Osteoblast (primary cell): ENCODE results near the gene APOBEC3G. TPM values are rescaled to one million over a fixed set of nuclear protein-coding genes. Genes with fewer than 3 reads are reported as not detected.

Experiments
- DNase-seq: peaks from one replicate; pipeline ENCODE4 v3.0.0; 2011; ENCODE audit warnings: low spot score, mixed read lengths; ENCODE audit not compliant: insufficient read length; ENCODE audit errors: missing footprints
- H2AFZ ChIP-seq: 2 replicates; pipeline ENCODE4 v1.6.0; 2011; ENCODE audit warnings: mild to moderate bottlenecking, low read length
- H3K27ac ChIP-seq: 2 replicates; pipeline ENCODE4 v1.5.1; 2011; ENCODE audit warnings: mild to moderate bottlenecking, low read depth, low read length, moderate library complexity
- H3K27me3 ChIP-seq: 2 replicates; pipeline ENCODE4 v1.6.0; 2012; ENCODE audit warnings: mild to moderate bottlenecking, control low read depth, inconsistent platforms, low read length, moderate library complexity; ENCODE audit not compliant: insufficient read depth
- H3K36me3 ChIP-seq: 2 replicates; pipeline ENCODE4 v1.5.1; 2011; ENCODE audit warnings: mild to moderate bottlenecking, low read length, control low read depth, moderate library complexity; ENCODE audit not compliant: insufficient read depth
- H3K4me1 ChIP-seq: 2 replicates; pipeline ENCODE4 v1.5.1; 2011; ENCODE audit warnings: mild to moderate bottlenecking, low read length, control low read depth, moderate library complexity; ENCODE audit not compliant: insufficient read depth
- H3K4me2 ChIP-seq: 2 replicates; pipeline ENCODE4 v1.6.0; 2011; ENCODE audit warnings: mild to moderate bottlenecking, low read length; ENCODE audit not compliant: insufficient read depth
- H3K4me3 ChIP-seq: fragments of 200-600 bp; sonication (generic); 3 replicates; pipeline ENCODE4 v1.5.1; 2012; ENCODE audit warnings: mild to moderate bottlenecking, low read length, inconsistent platforms; ENCODE audit not compliant: insufficient read depth
- H3K79me2 ChIP-seq: 2 replicates; pipeline ENCODE4 v1.6.0; 2012; ENCODE audit warnings: mild to moderate bottlenecking, low read length, control low read depth, inconsistent platforms; ENCODE audit not compliant: insufficient read depth
- H3K9me3 ChIP-seq: 2 replicates; pipeline ENCODE4 v1.5.1; 2011; ENCODE audit warnings: low read depth, low read length, control low read depth
- H4K20me1 ChIP-seq: 2 replicates; pipeline ENCODE4 v1.6.0; 2012; ENCODE audit warnings: mild to moderate bottlenecking, low read length, control low read depth; ENCODE audit not compliant: insufficient read depth
- CTCF ChIP-seq: IDR thresholded peaks from 2 replicates; pipeline ENCODE4 v1.5.1; 2011; ENCODE audit warnings: mild to moderate bottlenecking, low read depth, low read length, moderate library complexity; ENCODE audit errors: extremely low read depth
- total RNA-seq: library from RNA; depleted of rRNA; stranded (reverse); fragments of >200 nt; gene quantifications from 2 replicates; pipeline ENCODE4 v1.2.3, GENCODE V29; 2012

APOBEC3G gene
- total RNA-seq, 1 donor = 18.1 TPM

GRCh38 chr22:39110631-39111561 is 33.8 kb downstream of the APOBEC3G start:
- no peaks in the 10 kb centered on the region for H3K9me3 ChIP-seq
- H3K4me3 ChIP-seq = no peak overlapping the region
- H3K27ac ChIP-seq = no peak overlapping the region
- no peak for DNase-seq
- TF ChIP-seq CTCF = no peak
- H2AFZ ChIP-seq = no peak overlapping the region
- no peaks in the 10 kb centered on the region for H4K20me1 ChIP-seq
- H3K27me3 ChIP-seq = peaks cover 32% of the 10 kb centered on the region
- H3K79me2 ChIP-seq = no peaks in the 10 kb centered on the region
- H3K36me3 ChIP-seq = no peaks in the 10 kb centered on the region
- H3K4me2 ChIP-seq = no peak overlapping the region
- H3K4me1 ChIP-seq = no peaks in the 10 kb centered on the region

- Histone ChIP-seq H3K4me2 (no peak overlapping the region), H3K27me3 (peaks cover 34% of the 10 kb centered on the region), H3K79me2 (no peaks in the 10 kb centered on the region), H2AFZ (no peak overlapping the region), H3K4me3 (no peak overlapping the region), H3K36me3 (no peaks in the 10 kb centered on the region), H3K9me3 (no peaks in the 10 kb centered on the region), H3K4me1 (no peaks in the 10 kb centered on the region), H4K20me1 (no peaks in the 10 kb centered on the region), H3K27ac (no peak overlapping the region)
- no peak for DNase-seq
- TF ChIP-seq CTCF = no peak
Measured at GRCh38 chr22:39114112-39114511, 37.0 kb downstream of the APOBEC3G start.

- DNase-seq = no peak
- Histone ChIP-seq H2AFZ (no peak overlapping the region), H3K27ac (no peak overlapping the region), H3K36me3 (no peaks in the 10 kb centered on the region), H3K79me2 (no peaks in the 10 kb centered on the region), H3K4me2 (no peak overlapping the region), H4K20me1 (no peaks in the 10 kb centered on the region), H3K27me3 (peaks cover 32% of the 10 kb centered on the region), H3K4me3 (no peak overlapping the region), H3K9me3 (no peaks in the 10 kb centered on the region), H3K4me1 (no peaks in the 10 kb centered on the region)
- TF ChIP-seq CTCF = no peak
Measured at GRCh38 chr22:39115570-39115969, 38.5 kb downstream of the APOBEC3G start.

DNA sequence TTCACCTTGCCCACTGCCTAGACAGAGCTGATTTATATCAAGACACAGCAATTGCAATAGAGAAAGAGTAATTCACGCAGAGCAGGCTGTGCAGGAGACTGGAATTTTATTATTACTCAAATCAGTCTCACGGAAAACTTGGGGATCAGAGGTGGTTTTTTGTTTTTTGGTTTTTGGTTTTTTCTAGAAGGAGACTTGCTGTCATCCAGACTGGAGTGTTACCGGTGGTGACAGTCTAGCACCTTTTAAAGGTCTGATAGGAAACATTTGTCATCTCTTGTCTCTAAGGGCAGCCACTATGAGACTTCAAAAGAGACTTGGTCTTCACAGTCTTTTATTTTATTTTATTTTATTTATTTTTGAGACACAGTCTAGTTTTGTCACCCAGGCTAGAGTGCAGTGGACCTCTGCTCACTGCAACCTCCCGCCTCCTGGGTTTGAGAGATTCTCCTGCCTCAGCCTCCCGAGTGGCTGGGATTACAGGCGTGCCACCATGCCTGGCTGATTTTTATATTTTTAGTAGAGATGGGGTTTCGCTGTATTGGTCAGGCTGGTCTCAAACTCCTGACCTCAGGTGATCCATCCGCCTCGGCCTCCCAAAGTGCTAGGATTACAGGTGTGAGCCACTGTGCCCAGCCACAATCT is 39.0 kb downstream of the APOBEC3G start:
- no peaks in the 10 kb centered on the region for H3K4me1 ChIP-seq
- no peaks in the 10 kb centered on the region for H3K79me2 ChIP-seq
- H4K20me1 ChIP-seq = no peaks in the 10 kb centered on the region
- DNase-seq = no peak
- no peak for TF ChIP-seq CTCF
- H2AFZ ChIP-seq = no peak overlapping the region
- H3K36me3 ChIP-seq = no peaks in the 10 kb centered on the region
- H3K27me3 ChIP-seq = peaks cover 27% of the 10 kb centered on the region
- no peak overlapping the region for H3K4me2 ChIP-seq
- H3K9me3 ChIP-seq = no peaks in the 10 kb centered on the region
- no peak overlapping the region for H3K27ac ChIP-seq
- H3K4me3 ChIP-seq = no peak overlapping the region
